Heart left ventricle (tissue), 16 donors: Measurements from ENCODE around the gene GSK3B. TPM values are rescaled to one million over a fixed set of nuclear protein-coding genes. Genes with fewer than 3 reads are reported as not detected.
"Not testable (repeated sequence)": the region's sequence is repeated elsewhere in the genome, so short reads cannot be mapped to it uniquely, and the experiment has no call there.

ENCODE experiments used
- ATAC-seq, 4 donors: fragments of 200-7000 bp; cut with Tn5 transposase; one replicate each; pipeline ENCODE4 v1.9.1; 2020 to 2022; ENCODE audit warnings: moderate library complexity in 4 of 4, mild to moderate bottlenecking in 3 of 4, moderate number of reproducible peaks in 1 of 4
- DNase-seq, 5 donors: peaks; one replicate each; pipeline ENCODE4 v3.0.0-alpha.2; 2020
- H3K27ac ChIP-seq, 12 donors: fragments of 200-600 bp; sonication (generic) in 4 of 12; one replicate each; pipeline versions ENCODE4 v1.5.0 to v1.8.0; 2016 to 2022; ENCODE audit warnings: mild to moderate bottlenecking in 2 of 12
- H3K27me3 ChIP-seq, 9 donors: fragments of 200-600 bp; sonication (generic) in 2 of 9; one replicate each; pipeline versions ENCODE4 v1.5.1 to v1.8.0; 2016 to 2022; ENCODE audit warnings: mild to moderate bottlenecking in 3 of 9
- H3K36me3 ChIP-seq, 9 donors: fragments of 200-600 bp; sonication (generic) in 2 of 9; one replicate each; pipeline versions ENCODE4 v1.5.0 to v1.8.0; 2018 to 2022; ENCODE audit warnings: mild to moderate bottlenecking in 2 of 9
- H3K4me1 ChIP-seq, 12 donors: fragments of 200-600 bp; sonication (generic) in 4 of 12; one replicate each; pipeline versions ENCODE4 v1.5.0 to v1.8.0; 2016 to 2022; ENCODE audit warnings: mild to moderate bottlenecking in 3 of 12
- H3K4me3 ChIP-seq, 12 donors: fragments of 200-600 bp; sonication (generic) in 4 of 12; one replicate each; pipeline versions ENCODE4 v1.5.0 to v1.8.0; 2017 to 2022; ENCODE audit warnings: mild to moderate bottlenecking in 9 of 12, moderate library complexity in 4 of 12
- H3K9me3 ChIP-seq, 12 donors: fragments of 200-600 bp; sonication (generic) in 4 of 12; one replicate each; pipeline versions ENCODE4 v1.5.0 to v1.8.0; 2016 to 2022; ENCODE audit warnings: mild to moderate bottlenecking in 1 of 12
- POLR2A ChIP-seq, 2 donors: fragments of 450-650 bp; IDR thresholded peaks; one replicate each; pipeline ENCODE4 v1.6.1; 2017; ENCODE audit warnings: antibody characterized with exemption in 2 of 2, mild to moderate bottlenecking in 2 of 2, moderate library complexity in 2 of 2
- WGBS, 4 donors: extraction: QIAGEN DNeasy Blood & Tissue Kit in 2 of 4; methylation state at CpG; one replicate each; pipeline versions ENCODE4 v1.1.5 to v1.1.7; 2013 to 2018; 5-methylcytosine and 5-hydroxymethylcytosine counted together
- intact Hi-C, 10 donors: fragments of 100-400 bp; cut with DNase I; formaldehyde crosslinking; loops; one replicate each; pipeline versions ENCODE4 v1.11.1 to v1.14.2; 2022
- polyA plus RNA-seq, 2 donors: library from polyadenylated mRNA; stranded (reverse); fragments of 200-250 nt; gene quantifications; one replicate each; pipeline ENCODE4 v1.2.3, GENCODE V29; 2013
- total RNA-seq, 9 donors: library from RNA; depleted of rRNA in 2 of 9; stranded (reverse); fragments of >200 nt in 2 of 9; fragmentation: NEBNext Ultra II Directional in 3 of 9; extraction: Animal tissue kit (Norgen Biotek cat#: 25700) in 3 of 9; gene quantifications; one replicate each; pipeline versions ENCODE4 v1.1.0 to v1.2.4, GENCODE V29; 2016 to 2023
- TF ChIP-seq, protein P1 (sequence below), 12 donors: fragments of 200-600 bp; sonication (generic) in 4 of 12; IDR thresholded peaks; one replicate each; pipeline versions ENCODE4 v1.5.0 to v1.8.0; 2018 to 2022; ENCODE audit warnings: antibody characterized with exemption in 12 of 12, mild to moderate bottlenecking in 5 of 12
- donor health status: ischemic (EF 13 %, LVEDD 7.1; RV severe dilation, severe dysfunction).
- donor health status: healthy with polysubstance abuse.
- donor health status: DM: no; HTN: yes; CAD: no.
- donor health status: DM: no; HTN: no; CAD: no.
- donor health status: ischemic (EF 25% LVEDD 6.9; RV normal size, moderate dysfunction).
- donor health status: ischemic (EF 25% LVEDD 5.7; RV mildly dilated, moderate dysfunction).
- donor health status: healthy.
- donor health status: DM: yes; HTN: yes; CAD: no.
- donor health status: ischemic (EF 35%, LVEDD 5.7; RV mildly dilated, moderate dysfunction).
- donor health status: nonischemic (EF 11% LVEDD 7.7; RV severe dilation, severe dysfunction).
- donor health status: DM: yes; HTN: yes; CAD: no.
- donor health status: PGD.
- donor health status: ischemic (EF 29% LVEDD 5.4; RV normal size, mild dysfunction).
- donor health status: nonischemic (EF 23%, LVEDD 6.1; RV moderate dilation, normal function).

GSK3B gene
- total and polyA plus RNA-seq, 11 donors = 8.8 to 58.9 (median 41.2) TPM

GRCh38 chr3:119990888-119991287, 103.4 kb downstream of the GSK3B start:
- Histone ChIP-seq H3K27ac (no peak overlapping the region), H3K27me3 (no peaks in the 10 kb centered on the region), H3K36me3 (no peaks in the 10 kb centered on the region), H3K4me1 (peaks cover 0 to 40% (median 10%) of the 10 kb centered on the region in 12 donors), H3K4me3 (no peak overlapping the region), H3K9me3 (peaks cover 0 to 14% (median 8%) of the 10 kb centered on the region in 12 donors)
- DNase-seq (no peak), ATAC-seq (no peak)
- intact Hi-C loops = no loop called here
- no peak for TF ChIP-seq POLR2A (IDR thresholded peaks at IDR 0.05)
- TF ChIP-seq, protein P1, sequence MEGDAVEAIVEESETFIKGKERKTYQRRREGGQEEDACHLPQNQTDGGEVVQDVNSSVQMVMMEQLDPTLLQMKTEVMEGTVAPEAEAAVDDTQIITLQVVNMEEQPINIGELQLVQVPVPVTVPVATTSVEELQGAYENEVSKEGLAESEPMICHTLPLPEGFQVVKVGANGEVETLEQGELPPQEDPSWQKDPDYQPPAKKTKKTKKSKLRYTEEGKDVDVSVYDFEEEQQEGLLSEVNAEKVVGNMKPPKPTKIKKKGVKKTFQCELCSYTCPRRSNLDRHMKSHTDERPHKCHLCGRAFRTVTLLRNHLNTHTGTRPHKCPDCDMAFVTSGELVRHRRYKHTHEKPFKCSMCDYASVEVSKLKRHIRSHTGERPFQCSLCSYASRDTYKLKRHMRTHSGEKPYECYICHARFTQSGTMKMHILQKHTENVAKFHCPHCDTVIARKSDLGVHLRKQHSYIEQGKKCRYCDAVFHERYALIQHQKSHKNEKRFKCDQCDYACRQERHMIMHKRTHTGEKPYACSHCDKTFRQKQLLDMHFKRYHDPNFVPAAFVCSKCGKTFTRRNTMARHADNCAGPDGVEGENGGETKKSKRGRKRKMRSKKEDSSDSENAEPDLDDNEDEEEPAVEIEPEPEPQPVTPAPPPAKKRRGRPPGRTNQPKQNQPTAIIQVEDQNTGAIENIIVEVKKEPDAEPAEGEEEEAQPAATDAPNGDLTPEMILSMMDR (IDR thresholded peaks at IDR 0.05) = no peak

GRCh38 chr3:119989981-119990655, 104.1 kb downstream of the GSK3B start:
- Histone ChIP-seq H3K27me3 (no peaks in the 10 kb centered on the region), H3K36me3 (no peaks in the 10 kb centered on the region), H3K4me3 (no peak overlapping the region), H3K4me1 (peaks cover 0 to 40% (median 10%) of the 10 kb centered on the region in 12 donors), H3K9me3 (peaks cover 0 to 21% (median 15%) of the 10 kb centered on the region in 12 donors), H3K27ac (no peak overlapping the region)
- TF ChIP-seq, protein P1 (IDR thresholded peaks at IDR 0.05) = no peak
- no peak for TF ChIP-seq POLR2A (IDR thresholded peaks at IDR 0.05)
- DNase-seq (no peak), ATAC-seq (no peak)
- WGBS, 4 donors = 78 to 90% (median 86%) methylated on average over 8 of the region's 8 CpGs
- intact Hi-C loops = loop anchor here in 1 of 10 donors (10.0 kb wide), 1 partner anchor 55 kb away; no protein-coding TSS in a partner anchor

DNA sequence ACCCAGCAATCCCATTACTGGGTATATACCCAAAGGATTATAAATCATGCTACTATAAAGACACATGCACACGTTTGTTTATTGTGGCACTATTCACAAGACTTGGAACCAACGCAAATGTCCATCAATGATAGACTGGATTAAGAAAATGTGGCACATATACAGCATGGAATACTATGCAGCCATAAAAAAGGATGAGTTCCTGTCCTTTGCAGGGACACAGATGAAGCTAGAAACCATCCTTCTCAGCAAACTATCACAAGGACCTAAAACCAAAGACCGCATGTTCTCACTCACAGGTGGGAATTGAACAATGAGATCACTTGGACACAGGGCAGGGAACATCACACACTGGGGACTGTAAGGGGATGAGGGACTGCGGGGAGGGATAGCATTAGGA, 107.4 kb downstream of the GSK3B start:
- H3K9me3 ChIP-seq = peaks cover 0 to 48% (median 22%) of the 10 kb centered on the region in 12 donors
- not testable (repeated sequence) for ATAC-seq, DNase-seq, H3K36me3 ChIP-seq, H3K27ac ChIP-seq, H3K4me3 ChIP-seq, H3K27me3 ChIP-seq
- WGBS, 4 donors = 95 to 98% (median 97%) methylated on average over 4 of the region's 4 CpGs
- intact Hi-C loops = loop anchor here in 1 of 10 donors (10.0 kb wide), 1 partner anchor 52 kb away; no protein-coding TSS in a partner anchor
- peaks cover 0 to 27% (median 8%) of the 10 kb centered on the region in 12 donors for H3K4me1 ChIP-seq

GRCh38 chr3:119981386-119981785, 112.9 kb downstream of the GSK3B start:
- Histone ChIP-seq H3K4me3 (no peak overlapping the region), H3K4me1 (peaks cover 0 to 31% (median 12%) of the 10 kb centered on the region in 12 donors), H3K27ac (no peak overlapping the region), H3K27me3 (no peaks in the 10 kb centered on the region), H3K9me3 (peaks cover 0 to 39% (median 18%) of the 10 kb centered on the region in 12 donors), H3K36me3 (peaks cover 0 to 11% (median 0%) of the 10 kb centered on the region in 9 donors)
- ATAC-seq (no peak), DNase-seq (no peak)
- WGBS, 4 donors = 92 to 95% (median 94%) methylated on average over 14 of the region's 14 CpGs
- intact Hi-C loops = loop anchor here in 1 of 10 donors (10.0 kb wide), 1 partner anchor 47 kb away; no protein-coding TSS in a partner anchor
- no peak for TF ChIP-seq POLR2A (IDR thresholded peaks at IDR 0.05)
- TF ChIP-seq, protein P1 (IDR thresholded peaks at IDR 0.05) = no peak
